OCI-LY1 (cell line): ENCODE measurements around the gene FRMD4A.
"Not testable (repeated sequence)": the region's sequence is repeated elsewhere in the genome, so short reads cannot be mapped to it uniquely, and the experiment has no call there.

Source experiments
- H2AFZ ChIP-seq: fragments of 200-600 bp; sonication (generic), shearing (Covaris generic); 2 replicates; pipeline ENCODE4 v1.6.0; 2014; ENCODE audit warnings: antibody characterized with exemption, mild to moderate bottlenecking, low read length
- H3F3A ChIP-seq: fragments of 200-600 bp; sonication (generic), shearing (Covaris generic); 2 replicates; pipeline ENCODE4 v1.6.0; 2014; ENCODE audit warnings: mild to moderate bottlenecking, antibody characterized with exemption, low read length, moderate library complexity; ENCODE audit not compliant: insufficient read depth
- H3K27ac ChIP-seq: fragments of 200-600 bp; sonication (generic); 2 replicates; pipeline ENCODE4 v1.5.1; 2014; ENCODE audit warnings: low read length, mixed run types, mild to moderate bottlenecking, low read depth; ENCODE audit not compliant: poor library complexity, severe bottlenecking
- H3K27me3 ChIP-seq: fragments of 200-600 bp; sonication (generic); 2 replicates; pipeline ENCODE4 v1.6.0; 2014; ENCODE audit warnings: antibody characterized with exemption, mild to moderate bottlenecking, low read length, moderate library complexity; ENCODE audit not compliant: insufficient read depth
- H3K36me3 ChIP-seq: fragments of 200-600 bp; sonication (generic); 2 replicates; pipeline ENCODE4 v1.6.1; 2014; ENCODE audit warnings: mild to moderate bottlenecking, antibody characterized with exemption, low read length, moderate library complexity, mixed read lengths; ENCODE audit not compliant: insufficient read depth
- H3K4me1 ChIP-seq: fragments of 200-600 bp; sonication (generic); 2 replicates; pipeline ENCODE4 v1.5.1; 2014; ENCODE audit warnings: mild to moderate bottlenecking, low read length, moderate library complexity; ENCODE audit not compliant: insufficient read depth, severe bottlenecking
- H3K4me2 ChIP-seq: fragments of 200-600 bp; sonication (generic), shearing (Covaris generic); 2 replicates; pipeline ENCODE4 v1.6.1; 2014; ENCODE audit warnings: low read length
- H3K4me3 ChIP-seq: fragments of 200-600 bp; sonication (generic); 2 replicates; pipeline ENCODE4 v1.5.1; 2014; ENCODE audit warnings: low read length, low read depth, mild to moderate bottlenecking, mixed read lengths; ENCODE audit not compliant: poor library complexity, severe bottlenecking
- H3K79me2 ChIP-seq: fragments of 200-600 bp; shearing (Covaris generic); 2 replicates; pipeline ENCODE4 v1.6.1; 2016; ENCODE audit warnings: mixed run types, low read length, mixed read lengths; ENCODE audit not compliant: insufficient read depth
- H3K9ac ChIP-seq: fragments of 200-600 bp; sonication (generic), shearing (Covaris generic); 2 replicates; pipeline ENCODE4 v1.6.1; 2014; ENCODE audit warnings: mild to moderate bottlenecking, low read length, mixed read lengths
- H3K9me2 ChIP-seq: fragments of 200-600 bp; sonication (generic), shearing (Covaris generic); 2 replicates; pipeline ENCODE4 v1.6.1; 2014; ENCODE audit warnings: low read depth, mild to moderate bottlenecking, low read length, mixed read lengths
- H3K9me3 ChIP-seq: fragments of 200-600 bp; shearing (Covaris generic); 2 replicates; pipeline ENCODE4 v1.6.1; 2014; ENCODE audit warnings: low read length, mixed read lengths
- H4K20me1 ChIP-seq: fragments of 200-600 bp; sonication (generic), shearing (Covaris generic); 2 replicates; pipeline ENCODE4 v1.6.0; 2016; ENCODE audit warnings: mild to moderate bottlenecking, low read length; ENCODE audit not compliant: insufficient read depth
- EZH2 ChIP-seq: fragments of 200-600 bp; sonication (generic), shearing (Covaris generic); IDR thresholded peaks from 2 replicates; pipeline ENCODE4 v1.8.0; 2017; ENCODE audit warnings: borderline replicate concordance, mixed run types, mild to moderate bottlenecking, antibody characterized with exemption, low read length, moderate library complexity, mixed read lengths
- TF ChIP-seq, protein P1 (sequence below): fragments of 200-600 bp; sonication (generic), shearing (Covaris generic); IDR thresholded peaks from 2 replicates; pipeline ENCODE4 v1.5.1; 2017; ENCODE audit warnings: mild to moderate bottlenecking, antibody characterized with exemption, low read length, moderate library complexity, mixed read lengths

The FRMD4A gene

DNA sequence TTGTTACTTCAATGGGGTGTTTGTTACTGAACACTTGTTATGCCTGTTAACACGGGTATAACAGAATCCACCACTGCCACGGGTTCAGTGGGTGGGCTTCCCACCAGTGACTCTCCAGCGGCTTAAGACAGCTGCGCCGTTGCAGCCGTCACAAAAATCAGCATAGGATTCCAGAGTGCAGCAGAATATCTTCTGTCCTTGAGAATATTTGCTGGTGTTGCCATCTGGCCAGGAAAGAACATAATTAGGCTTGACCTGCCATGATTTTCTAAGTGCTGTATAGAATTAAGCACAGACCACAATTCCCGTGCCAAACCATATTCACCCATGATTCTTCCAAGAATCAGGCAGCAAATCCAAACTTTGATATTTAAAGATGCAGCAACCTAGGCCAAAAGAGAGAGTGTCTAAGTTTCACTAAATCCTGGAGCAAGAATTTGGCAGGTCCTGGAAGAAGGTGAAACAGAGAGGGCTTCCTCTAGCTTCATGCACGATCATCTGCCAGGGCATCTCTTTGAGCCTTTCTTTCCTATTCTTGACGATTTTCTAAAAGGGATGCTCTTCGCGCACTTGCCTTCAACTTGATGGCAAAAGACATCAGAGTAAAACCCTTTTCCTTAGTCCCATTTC, 95.0 kb downstream of the FRMD4A start:
- H3K4me2 ChIP-seq, result no peak overlapping the region
- H3K4me1 ChIP-seq, result no peaks in the 10 kb centered on the region
- H3K27ac ChIP-seq, result no peak overlapping the region
- H3K4me3 ChIP-seq, result no peak overlapping the region
- H3K9ac ChIP-seq, result no peak overlapping the region
- no peak for TF ChIP-seq EZH2
- TF ChIP-seq, protein P1, sequence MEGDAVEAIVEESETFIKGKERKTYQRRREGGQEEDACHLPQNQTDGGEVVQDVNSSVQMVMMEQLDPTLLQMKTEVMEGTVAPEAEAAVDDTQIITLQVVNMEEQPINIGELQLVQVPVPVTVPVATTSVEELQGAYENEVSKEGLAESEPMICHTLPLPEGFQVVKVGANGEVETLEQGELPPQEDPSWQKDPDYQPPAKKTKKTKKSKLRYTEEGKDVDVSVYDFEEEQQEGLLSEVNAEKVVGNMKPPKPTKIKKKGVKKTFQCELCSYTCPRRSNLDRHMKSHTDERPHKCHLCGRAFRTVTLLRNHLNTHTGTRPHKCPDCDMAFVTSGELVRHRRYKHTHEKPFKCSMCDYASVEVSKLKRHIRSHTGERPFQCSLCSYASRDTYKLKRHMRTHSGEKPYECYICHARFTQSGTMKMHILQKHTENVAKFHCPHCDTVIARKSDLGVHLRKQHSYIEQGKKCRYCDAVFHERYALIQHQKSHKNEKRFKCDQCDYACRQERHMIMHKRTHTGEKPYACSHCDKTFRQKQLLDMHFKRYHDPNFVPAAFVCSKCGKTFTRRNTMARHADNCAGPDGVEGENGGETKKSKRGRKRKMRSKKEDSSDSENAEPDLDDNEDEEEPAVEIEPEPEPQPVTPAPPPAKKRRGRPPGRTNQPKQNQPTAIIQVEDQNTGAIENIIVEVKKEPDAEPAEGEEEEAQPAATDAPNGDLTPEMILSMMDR, result no peak
- no peaks in the 10 kb centered on the region for H3F3A ChIP-seq
- H3K79me2 ChIP-seq, result no peaks in the 10 kb centered on the region
- H2AFZ ChIP-seq, result no peak overlapping the region
- H3K9me3 ChIP-seq, result no peaks in the 10 kb centered on the region
- H3K27me3 ChIP-seq, result no peaks in the 10 kb centered on the region
- no peaks in the 10 kb centered on the region for H4K20me1 ChIP-seq
- no peaks in the 10 kb centered on the region for H3K9me2 ChIP-seq
- H3K36me3 ChIP-seq, result no peaks in the 10 kb centered on the region

DNA sequence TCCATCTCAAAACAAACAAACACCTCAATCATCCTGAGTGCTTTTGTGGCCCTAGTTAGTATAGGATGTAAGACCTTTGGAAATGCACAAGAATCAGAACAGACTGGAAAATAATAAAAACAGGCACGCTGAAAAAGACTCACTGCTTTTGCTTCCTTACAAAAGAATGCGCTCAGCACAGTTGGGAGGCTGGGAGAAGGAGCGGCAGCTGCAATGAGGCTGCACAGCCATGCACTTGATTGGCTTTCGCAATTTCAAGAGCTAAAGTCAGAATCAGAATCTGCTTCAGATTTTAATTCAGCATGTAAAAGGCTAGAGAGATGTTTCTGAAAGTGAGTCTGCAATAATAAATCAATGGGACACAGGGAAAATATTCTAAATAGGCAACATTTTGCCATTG, 97.2 kb downstream of the FRMD4A start:
- TF ChIP-seq EZH2, result no peak
- TF ChIP-seq, protein P1, result no peak
- no peaks in the 10 kb centered on the region for H3K9me2 ChIP-seq
- H2AFZ ChIP-seq, result no peak overlapping the region
- H3K9ac ChIP-seq, result no peak overlapping the region
- no peaks in the 10 kb centered on the region for H3K9me3 ChIP-seq
- H3K27ac ChIP-seq, result no peak overlapping the region
- H3K27me3 ChIP-seq, result no peaks in the 10 kb centered on the region
- H3K79me2 ChIP-seq, result no peaks in the 10 kb centered on the region
- H3K4me1 ChIP-seq, result no peaks in the 10 kb centered on the region
- H4K20me1 ChIP-seq, result no peaks in the 10 kb centered on the region
- no peak overlapping the region for H3K4me2 ChIP-seq
- H3K36me3 ChIP-seq, result no peaks in the 10 kb centered on the region
- H3F3A ChIP-seq, result no peaks in the 10 kb centered on the region
- no peak overlapping the region for H3K4me3 ChIP-seq

DNA sequence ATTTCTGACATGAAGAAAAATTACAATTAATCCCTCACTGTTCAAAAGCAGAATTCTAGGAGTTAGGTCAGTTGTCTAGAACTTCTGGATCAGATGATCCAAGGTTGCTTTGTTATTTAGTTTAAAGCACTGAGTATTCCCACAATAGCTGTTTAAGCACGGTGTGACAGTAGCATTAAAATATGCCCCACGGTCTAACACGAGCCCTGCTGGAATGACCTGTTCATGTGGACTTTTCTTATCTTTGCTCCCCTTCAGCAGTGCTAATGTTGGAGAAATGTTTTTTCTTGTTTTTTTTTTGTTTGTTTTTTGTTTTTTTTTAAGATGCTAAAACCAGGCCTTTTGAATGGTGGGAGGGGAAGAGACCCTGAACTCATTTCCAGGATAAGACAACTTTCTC, 101.9 kb downstream of the FRMD4A start:
- not testable (repeated sequence) for H3K9ac ChIP-seq, H3K27ac ChIP-seq, H3K36me3 ChIP-seq, H3K4me3 ChIP-seq, H3K27me3 ChIP-seq, H3K9me2 ChIP-seq, H2AFZ ChIP-seq, H3K4me1 ChIP-seq, H4K20me1 ChIP-seq, H3K9me3 ChIP-seq, H3F3A ChIP-seq, H3K79me2 ChIP-seq, H3K4me2 ChIP-seq

DNA sequence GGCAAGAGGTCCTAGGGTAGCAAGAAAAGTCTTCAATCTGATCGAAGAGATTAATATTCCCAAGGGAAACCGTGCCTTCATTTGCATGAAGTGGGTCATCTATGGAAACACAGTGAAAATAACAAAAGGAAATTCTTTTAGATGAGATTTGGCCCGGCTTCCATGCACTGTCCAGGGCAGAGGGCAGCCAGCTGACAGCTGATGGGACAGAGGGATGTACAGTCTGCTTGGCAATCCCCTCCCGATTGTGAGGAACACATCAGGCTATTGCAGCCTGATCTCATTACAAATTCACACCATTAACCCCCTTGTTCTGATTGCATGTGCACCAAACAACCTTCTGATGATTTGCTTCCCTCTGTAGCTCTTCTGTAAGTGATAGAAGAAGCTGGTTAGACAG, 105.3 kb downstream of the FRMD4A start:
- Histone ChIP-seq H3K9me2 (no peaks in the 10 kb centered on the region), H3K9me3 (no peaks in the 10 kb centered on the region), H3K4me1 (no peaks in the 10 kb centered on the region), H3K36me3 (no peaks in the 10 kb centered on the region), H3K4me2 (no peak overlapping the region), H3K27ac (no peak overlapping the region), H3K4me3 (no peak overlapping the region), H3K27me3 (no peaks in the 10 kb centered on the region), H2AFZ (no peak overlapping the region), H3K9ac (no peak overlapping the region), H3K79me2 (no peaks in the 10 kb centered on the region), H3F3A (no peaks in the 10 kb centered on the region), H4K20me1 (no peaks in the 10 kb centered on the region)
- no peak for TF ChIP-seq EZH2
- TF ChIP-seq, protein P1, result no peak
